HAP-1 (cell line): ENCODE data around the gene ADCY5.

Source experiments
- DNase-seq, 2 experiments: peaks; one replicate each; pipeline ENCODE4 v3.0.0-alpha.2; 2016 to 2020; ENCODE audit warnings: low spot score in 2 of 2
- H3K27me3 ChIP-seq: fragments of 250-450 bp; sonication (Bioruptor Pico); 2 replicates; pipeline ENCODE4 v1.5.1; 2020; ENCODE audit warnings: low read depth, mild to moderate bottlenecking, moderate library complexity
- H3K36me3 ChIP-seq: fragments of 250-450 bp; sonication (Bioruptor Pico); replicated peaks from 2 replicates; pipeline ENCODE4 v1.5.1; 2020; ENCODE audit warnings: mild to moderate bottlenecking
- H3K4me1 ChIP-seq: fragments of 250-450 bp; sonication (Bioruptor Pico); 2 replicates; pipeline ENCODE4 v1.5.1; 2020; ENCODE audit warnings: mild to moderate bottlenecking
- H3K4me3 ChIP-seq: fragments of 250-450 bp; sonication (Bioruptor Pico); 2 replicates; pipeline ENCODE4 v1.5.1; 2020; ENCODE audit warnings: mild to moderate bottlenecking, moderate library complexity
- H3K9me3 ChIP-seq: fragments of 250-450 bp; sonication (Bioruptor Pico); 2 replicates; pipeline ENCODE4 v1.5.1; 2020; ENCODE audit warnings: mild to moderate bottlenecking, moderate library complexity
- in situ Hi-C: fragments of 300-500 bp; cut with MboI; formaldehyde crosslinking; loops from 3 replicates; pipeline ENCODE4 v1.14.3; 2020; ENCODE audit warnings: low sequenced_read_pairs, inconsistent platforms, mixed read lengths

The ADCY5 gene

GRCh38 chr3:123388811-123389627 lies 59.9 kb downstream of the ADCY5 start:
- no peaks in the 10 kb centered on the region for H3K4me1 ChIP-seq
- H3K36me3 ChIP-seq: no peaks in the 10 kb centered on the region
- DNase-seq: no peak
- H3K4me3 ChIP-seq: no peak overlapping the region
- H3K27me3 ChIP-seq: no peaks in the 10 kb centered on the region
- H3K9me3 ChIP-seq: no peaks in the 10 kb centered on the region
- in situ Hi-C loops: no loop called here

GRCh38 chr3:123388042-123388441 lies 60.8 kb downstream of the ADCY5 start:
- H3K36me3 ChIP-seq: no peaks in the 10 kb centered on the region
- no peaks in the 10 kb centered on the region for H3K27me3 ChIP-seq
- H3K4me3 ChIP-seq: no peak overlapping the region
- no peaks in the 10 kb centered on the region for H3K4me1 ChIP-seq
- in situ Hi-C loops: no loop called here
- no peak for DNase-seq
- no peaks in the 10 kb centered on the region for H3K9me3 ChIP-seq

- DNase-seq: no peak
- Histone ChIP-seq H3K4me1 (no peaks in the 10 kb centered on the region), H3K36me3 (no peaks in the 10 kb centered on the region), H3K9me3 (no peaks in the 10 kb centered on the region), H3K4me3 (no peak overlapping the region), H3K27me3 (no peaks in the 10 kb centered on the region)
- in situ Hi-C loops: no loop called here
Observed at GRCh38 chr3:123387532-123387931, 61.4 kb downstream of the ADCY5 start.

GRCh38 chr3:123386477-123387040 lies 62.3 kb downstream of the ADCY5 start:
- Histone ChIP-seq H3K4me3 (no peak overlapping the region), H3K36me3 (no peaks in the 10 kb centered on the region), H3K9me3 (no peaks in the 10 kb centered on the region), H3K4me1 (no peaks in the 10 kb centered on the region), H3K27me3 (no peaks in the 10 kb centered on the region)
- in situ Hi-C loops: no loop called here
- DNase-seq: no peak

GRCh38 chr3:123385981-123386380 lies 62.9 kb downstream of the ADCY5 start:
- H3K4me1 ChIP-seq: no peaks in the 10 kb centered on the region
- H3K9me3 ChIP-seq: no peaks in the 10 kb centered on the region
- no peaks in the 10 kb centered on the region for H3K27me3 ChIP-seq
- no peak overlapping the region for H3K4me3 ChIP-seq
- in situ Hi-C loops: no loop called here
- H3K36me3 ChIP-seq: no peaks in the 10 kb centered on the region
- no peak for DNase-seq

GRCh38 chr3:123385499-123385898 lies 63.4 kb downstream of the ADCY5 start:
- in situ Hi-C loops: no loop called here
- no peak for DNase-seq
- Histone ChIP-seq H3K36me3 (no peaks in the 10 kb centered on the region), H3K4me3 (no peak overlapping the region), H3K27me3 (no peaks in the 10 kb centered on the region), H3K9me3 (no peaks in the 10 kb centered on the region), H3K4me1 (no peaks in the 10 kb centered on the region)

- Histone ChIP-seq H3K4me1 (no peaks in the 10 kb centered on the region), H3K9me3 (no peaks in the 10 kb centered on the region), H3K27me3 (no peaks in the 10 kb centered on the region), H3K36me3 (no peaks in the 10 kb centered on the region), H3K4me3 (no peak overlapping the region)
- no peak for DNase-seq
- in situ Hi-C loops: no loop called here
Observed at GRCh38 chr3:123385001-123385401, 63.9 kb downstream of the ADCY5 start.

- H3K27me3 ChIP-seq: no peaks in the 10 kb centered on the region
- no peaks in the 10 kb centered on the region for H3K9me3 ChIP-seq
- in situ Hi-C loops: no loop called here
- no peaks in the 10 kb centered on the region for H3K4me1 ChIP-seq
- no peaks in the 10 kb centered on the region for H3K36me3 ChIP-seq
- H3K4me3 ChIP-seq: no peak overlapping the region
- DNase-seq: no peak
Observed at GRCh38 chr3:123384256-123384655, 64.6 kb downstream of the ADCY5 start.

GRCh38 chr3:123383091-123384053 lies 65.5 kb downstream of the ADCY5 start:
- in situ Hi-C loops: no loop called here
- DNase-seq: no peak
- no peaks in the 10 kb centered on the region for H3K9me3 ChIP-seq
- H3K4me3 ChIP-seq: no peak overlapping the region
- H3K36me3 ChIP-seq: no peaks in the 10 kb centered on the region
- no peaks in the 10 kb centered on the region for H3K4me1 ChIP-seq
- no peaks in the 10 kb centered on the region for H3K27me3 ChIP-seq

GRCh38 chr3:123380261-123380660 lies 68.6 kb downstream of the ADCY5 start:
- no peaks in the 10 kb centered on the region for H3K9me3 ChIP-seq
- DNase-seq: no peak
- no peak overlapping the region for H3K4me3 ChIP-seq
- H3K27me3 ChIP-seq: no peaks in the 10 kb centered on the region
- in situ Hi-C loops: no loop called here
- no peaks in the 10 kb centered on the region for H3K4me1 ChIP-seq
- H3K36me3 ChIP-seq: no peaks in the 10 kb centered on the region

- DNase-seq: no peak
- no peaks in the 10 kb centered on the region for H3K27me3 ChIP-seq
- in situ Hi-C loops: no loop called here
Observed at GRCh38 chr3:123379041-123379830, 69.7 kb downstream of the ADCY5 start.

GRCh38 chr3:123378409-123378915 lies 70.4 kb downstream of the ADCY5 start:
- no peaks in the 10 kb centered on the region for H3K9me3 ChIP-seq
- in situ Hi-C loops: no loop called here
- no peaks in the 10 kb centered on the region for H3K36me3 ChIP-seq
- no peak for DNase-seq
- no peak overlapping the region for H3K4me3 ChIP-seq
- H3K27me3 ChIP-seq: no peaks in the 10 kb centered on the region
- no peaks in the 10 kb centered on the region for H3K4me1 ChIP-seq

More at GRCh38 chr3:123379041-123379830, 69.7 kb downstream of the ADCY5 start:
- H3K36me3 ChIP-seq: no peaks in the 10 kb centered on the region
- no peaks in the 10 kb centered on the region for H3K4me1 ChIP-seq
- no peaks in the 10 kb centered on the region for H3K9me3 ChIP-seq
- H3K4me3 ChIP-seq: no peak overlapping the region

- H3K4me1 ChIP-seq: no peaks in the 10 kb centered on the region
- no peaks in the 10 kb centered on the region for H3K36me3 ChIP-seq
- no peak overlapping the region for H3K4me3 ChIP-seq
- H3K27me3 ChIP-seq: no peaks in the 10 kb centered on the region
- no peak for DNase-seq
- H3K9me3 ChIP-seq: no peaks in the 10 kb centered on the region
- in situ Hi-C loops: no loop called here
Observed at GRCh38 chr3:123377243-123377740, 71.6 kb downstream of the ADCY5 start.
